ENCODE results near the gene PIGQ. TPM values are rescaled to one million over a fixed set of nuclear protein-coding genes. Genes with fewer than 3 reads are reported as not detected.

The PIGQ gene
- total and polyA plus RNA-seq, 2 of the 4 experiments (the other 2 are of a cell fraction): 5.9 to 36.8 TPM

GRCh38 chr16:552171-552570, 17.6 kb upstream of the PIGQ start:
- no peak overlapping the region for H2BK20ac ChIP-seq (ENCODE audit: low read depth, low read length)
- H2AFZ ChIP-seq (replicated peaks; ENCODE audit: low read length, poor library complexity): no peak overlapping the region
- no peak overlapping the region for H3K9ac ChIP-seq (ENCODE audit: low read depth, low read length)
- H3K36me3 ChIP-seq (ENCODE audit: control insufficient read depth, insufficient read depth, low read length): peaks cover 31% of the 10 kb centered on the region
- no peak overlapping the region for H3K23ac ChIP-seq (ENCODE audit: low read depth, low read length)
- H4K5ac ChIP-seq (ENCODE audit: low read depth, low read length): no peak overlapping the region
- BruUV-seq (replicated peaks): no TSS peak
- no peak for TF ChIP-seq MXI1 (IDR thresholded peaks at IDR 0.05; ENCODE audit: borderline replicate concordance, low read depth, low read length)
- no peak for TF ChIP-seq MAFK (IDR thresholded peaks at IDR 0.05; ENCODE audit: low read depth, low read length)
- no peak for TF ChIP-seq USF2 (IDR thresholded peaks at IDR 0.05; ENCODE audit: low read depth, low read length)
- TF ChIP-seq FOS (IDR thresholded peaks at IDR 0.05; ENCODE audit: low read depth, low read length): no peak
- no peak for TF ChIP-seq SMC3 (IDR thresholded peaks at IDR 0.05; ENCODE audit: low read depth, low read length)
- TF ChIP-seq RAD21 (IDR thresholded peaks at IDR 0.05; ENCODE audit: low read length): no peak
- TF ChIP-seq POLR2A (IDR thresholded peaks at IDR 0.05; ENCODE audit: low read depth, low read length): no peak
- TF ChIP-seq NFE2L2 (IDR thresholded peaks at IDR 0.05; ENCODE audit: low read depth, low read length): no peak
- TF ChIP-seq RCOR1 (IDR thresholded peaks at IDR 0.05; ENCODE audit: insufficient replicate concordance, low read length): no peak
- no peak for TF ChIP-seq CEBPB (IDR thresholded peaks at IDR 0.05; ENCODE audit: low read depth, low read length)
- no peak for TF ChIP-seq ELK1 (IDR thresholded peaks at IDR 0.05; ENCODE audit: borderline replicate concordance, low read depth, low read length)
- TF ChIP-seq RFX5 (IDR thresholded peaks at IDR 0.05; ENCODE audit: low read depth, low read length): no peak
- TF ChIP-seq CHD1 (IDR thresholded peaks at IDR 0.05; ENCODE audit: low read depth, low read length): no peak
- TF ChIP-seq MAZ (IDR thresholded peaks at IDR 0.05; ENCODE audit: borderline replicate concordance, low read depth, low read length): no peak
- no peak for TF ChIP-seq CTCF (conservative IDR thresholded peaks at IDR 0.05; ENCODE audit: low read depth, low read length)
- no peak for TF ChIP-seq BHLHE40 (IDR thresholded peaks at IDR 0.05; ENCODE audit: low read depth, low read length)
- no peaks in the 10 kb centered on the region for H3K27me3 ChIP-seq (ENCODE audit: control insufficient read depth, insufficient read depth, low read length)
- DNase-seq: no peak
- no peak overlapping the region for H3K4me2 ChIP-seq (ENCODE audit: low read depth, low read length)
- ATAC-seq (ENCODE audit: low read depth): no peak
- no peaks in the 10 kb centered on the region for H3K9me1 ChIP-seq (ENCODE audit: insufficient read depth, low read length)
- dilution Hi-C loops (cut with HindIII; ENCODE audit: low sequenced_read_pairs, unreplicated experiment): no loop called here
- H3K56ac ChIP-seq (ENCODE audit: extremely low read depth, insufficient read depth, low read length): no peak overlapping the region
- no peak overlapping the region for H4K8ac ChIP-seq (ENCODE audit: low read depth in 2 of 2, low read length in 2 of 2)
- H3K4me3 ChIP-seq (ENCODE audit: insufficient read depth, low read depth, low read length): no peak overlapping the region
- H2BK15ac ChIP-seq (ENCODE audit: low read depth, low read length): no peak overlapping the region
- no peak overlapping the region for H2BK5ac ChIP-seq (ENCODE audit: low read depth, low read length, poor library complexity, severe bottlenecking)
- POLR2A ChIA-PET (ENCODE audit: unreplicated experiment): no interaction called here
- H3K4me1 ChIP-seq (ENCODE audit: control insufficient read depth, insufficient read depth, low read length): 0 out of 2 replicates have a peak, but pooled peaks cover 3% of the 10 kb centered on the region
- in situ Hi-C loops (cut with MboI; ENCODE audit: low sequenced_read_pairs): no loop called here
- no peak overlapping the region for H3K18ac ChIP-seq (ENCODE audit: low read depth, low read length)
- no peak overlapping the region for H2AK5ac ChIP-seq (ENCODE audit: low read depth, low read length)
- H3K79me1 ChIP-seq (ENCODE audit: low read depth in 1 of 2, low read length in 2 of 2): peaks cover 0 to 3% of the 10 kb centered on the region in 2 experiments; a peak in 1 of 4 replicates
- no peak overlapping the region for H2BK120ac ChIP-seq (ENCODE audit: low read depth, low read length)
- no peak overlapping the region for H3K27ac ChIP-seq (ENCODE audit: insufficient read depth, low read length)
- no peaks in the 10 kb centered on the region for H3K9me3 ChIP-seq (ENCODE audit: control insufficient read depth, insufficient read depth, low read length)
- intact Hi-C loops (cut with micrococcal nuclease): no loop called here
- H3K14ac ChIP-seq (replicated peaks; ENCODE audit: low read depth, low read length): no peak overlapping the region
- H2AK9ac ChIP-seq (replicated peaks; ENCODE audit: low read depth, low read length, poor library complexity): no peak overlapping the region
- CTCF ChIA-PET: no interaction called here
- WGBS, 2 experiments (ENCODE audit: extremely low coverage in 2 of 2, insufficient read length in 1 of 2): 98% methylated on average over 10 of the region's 35 CpGs; no CpG with 5 or more reads in 1 of the 2 experiments
- no peak overlapping the region for H4K91ac ChIP-seq (ENCODE audit: insufficient read depth, low read depth, low read length)
- peaks cover 4% of the 10 kb centered on the region; the same call in 1 of the 2 replicates for H4K20me1 ChIP-seq (ENCODE audit: insufficient read depth, low read length)
- no peak overlapping the region for H3K4ac ChIP-seq (ENCODE audit: low read depth, low read length)

All from IMR-90 (cell line).